Measurements from ENCODE around the gene KCNC1.

KCNC1 gene

DNA sequence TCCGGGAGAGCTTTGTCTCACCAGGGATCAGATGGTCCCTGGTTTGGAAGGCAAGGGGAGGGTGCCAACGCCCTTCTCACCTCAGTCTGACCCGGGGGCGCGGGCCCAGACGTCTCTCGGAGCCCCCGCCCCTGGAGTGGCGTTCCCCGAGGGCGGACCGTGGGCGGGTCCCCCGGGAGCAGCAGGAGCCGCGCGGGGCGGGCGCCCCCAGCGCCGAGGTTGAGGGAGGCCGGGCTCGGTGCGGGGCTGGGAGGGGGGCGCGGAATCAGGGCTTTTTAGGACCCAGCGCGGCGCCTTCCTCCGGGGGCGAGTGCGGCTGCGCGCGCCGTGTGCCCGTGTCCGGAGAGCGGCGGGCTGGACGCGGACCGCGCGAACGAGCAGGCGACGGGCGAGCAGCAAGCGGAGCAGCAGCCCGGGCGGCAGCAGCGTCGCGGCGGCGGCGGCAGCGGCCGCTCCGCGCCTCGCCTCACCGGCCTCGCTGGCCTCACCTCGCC is at the start of gene KCNC1:
Gene KCNC1, plus strand, starts transcription at position 364 of the 494 bp plus-strand sequence. CDS start 1,222 bp downstream, outside the sequence.
- no peak for DNase-seq

DNA sequence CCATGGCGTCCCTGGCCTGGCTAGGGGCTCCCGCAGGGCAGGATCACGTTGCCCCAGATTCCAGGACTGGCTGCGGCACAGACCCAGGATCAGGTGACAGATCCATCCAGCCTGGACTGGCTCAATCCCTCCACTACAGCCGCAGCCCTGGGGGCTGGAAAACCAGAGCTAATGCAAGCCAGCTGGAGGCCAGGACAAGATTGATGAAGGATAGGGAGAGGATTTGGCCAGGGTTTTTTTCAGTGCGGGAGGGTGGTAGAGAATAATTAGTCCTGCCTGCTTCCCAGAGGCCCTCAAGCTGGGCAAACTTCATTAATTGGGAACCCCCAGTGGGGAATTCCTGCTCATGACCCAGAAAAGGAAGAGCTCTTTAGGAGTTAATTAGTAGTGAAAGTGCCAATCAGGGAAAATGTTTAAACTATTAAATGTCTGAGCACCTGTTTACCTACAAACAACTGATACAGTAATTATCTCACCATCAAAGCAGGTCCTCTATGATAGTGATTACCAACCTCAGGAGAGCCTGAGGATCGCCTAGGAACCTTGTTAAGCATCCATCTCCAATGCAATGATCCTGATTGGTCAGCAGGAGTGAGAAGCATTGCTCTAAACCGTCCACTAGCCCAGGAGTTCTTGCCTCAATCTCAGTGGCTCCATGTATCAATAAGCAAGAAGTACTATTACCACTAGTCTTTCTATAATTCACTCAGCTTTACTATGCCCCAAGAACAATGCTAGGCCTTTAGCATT is 48.2 kb upstream of the KCNC1 start:
- DNase-seq, result no peak

DNA sequence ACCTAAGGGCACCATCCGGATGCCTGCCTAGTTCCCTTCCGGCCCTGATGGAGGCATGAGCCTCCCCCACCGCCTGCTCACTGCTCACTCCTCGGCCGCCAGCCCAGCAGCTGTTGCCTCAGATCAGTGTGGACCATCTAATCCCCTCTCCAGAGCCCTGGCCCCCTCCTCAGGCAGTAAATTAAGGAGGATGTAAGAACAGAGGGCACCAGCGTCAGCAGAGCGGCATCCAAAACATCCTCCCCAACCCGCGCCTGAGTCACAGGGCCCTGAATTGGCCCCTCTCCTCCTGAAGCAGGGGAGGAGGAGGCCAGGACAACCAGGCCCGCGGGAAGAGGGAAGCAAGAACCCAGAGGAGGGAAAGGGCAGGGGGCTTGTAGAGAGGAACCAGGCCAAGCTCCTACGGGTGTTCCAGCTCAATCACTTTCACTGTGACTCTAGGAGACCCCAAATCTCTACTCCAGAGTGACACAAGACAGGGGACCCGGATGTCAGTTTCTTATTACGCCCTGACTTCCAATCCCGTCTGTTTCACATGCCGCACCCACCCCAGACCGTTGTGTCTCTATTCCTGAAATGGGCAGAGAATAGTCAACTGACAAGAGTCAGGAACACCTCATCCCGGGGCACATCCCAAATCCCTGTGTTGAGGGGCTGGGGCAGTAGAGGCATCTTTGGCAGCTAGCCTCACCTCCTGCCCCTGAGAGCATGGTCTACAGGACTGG is 46.5 kb upstream of the KCNC1 start:
- no peak for DNase-seq

GRCh38 chr11:17691550-17691949 is 43.0 kb upstream of the KCNC1 start:
- DNase-seq, result no peak

GRCh38 chr11:17691976-17692375 is 42.6 kb upstream of the KCNC1 start:
- DNase-seq, result no peak

DNA sequence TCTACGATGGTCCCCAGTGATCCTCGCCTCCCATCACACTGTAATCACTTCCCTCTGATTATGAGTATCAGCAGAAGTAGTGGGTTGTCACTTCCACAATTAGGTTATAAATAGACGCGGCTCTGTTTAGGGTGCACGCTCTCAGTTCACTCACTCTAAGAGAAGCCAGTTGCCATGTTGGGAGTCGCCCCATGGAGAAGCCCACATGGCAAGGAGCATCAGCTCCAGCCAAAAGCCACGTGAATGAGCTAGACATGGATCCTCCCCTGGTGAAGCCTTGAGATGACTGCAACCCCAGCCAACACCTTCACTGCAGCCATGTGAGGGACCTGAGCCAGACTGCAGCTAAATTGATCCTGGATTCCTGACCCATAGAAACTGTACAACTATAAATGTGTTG is 41.6 kb upstream of the KCNC1 start:
- no peak for DNase-seq

- no peak for DNase-seq
Measured at GRCh38 chr11:17693531-17693930, 41.0 kb upstream of the KCNC1 start.

DNA sequence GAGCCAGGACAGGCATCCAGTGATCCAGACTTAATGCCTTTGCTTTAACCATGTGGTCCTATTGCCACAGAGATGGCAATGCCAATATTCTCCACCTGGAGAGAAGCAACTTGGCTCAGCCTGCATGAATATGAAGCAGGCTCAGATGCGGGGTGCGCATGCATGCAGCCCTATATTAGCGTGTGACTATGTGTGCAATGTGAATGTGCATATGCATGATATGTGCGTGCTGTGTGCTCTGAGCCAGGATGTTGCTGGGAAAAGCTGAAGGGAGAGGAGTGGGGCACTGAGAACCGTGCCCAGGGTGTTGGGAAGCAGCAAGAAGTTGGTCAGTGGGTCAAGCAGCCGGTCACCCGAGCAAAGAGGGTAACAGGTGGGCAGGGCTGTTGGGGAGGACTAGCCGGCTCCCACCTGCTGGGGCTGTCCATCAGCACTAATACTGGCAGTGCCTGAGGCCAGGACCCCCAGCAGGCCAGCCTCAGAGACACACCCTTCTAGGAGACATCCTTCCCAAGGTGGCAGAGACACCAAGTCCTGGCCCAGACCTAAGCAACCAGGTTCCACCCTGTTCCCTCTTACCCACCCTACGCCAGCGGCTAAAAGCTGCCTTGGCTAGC is 40.0 kb upstream of the KCNC1 start:
- DNase-seq, result no peak

- no peak for DNase-seq
Measured at GRCh38 chr11:17695454-17696441, 38.8 kb upstream of the KCNC1 start.

DNA sequence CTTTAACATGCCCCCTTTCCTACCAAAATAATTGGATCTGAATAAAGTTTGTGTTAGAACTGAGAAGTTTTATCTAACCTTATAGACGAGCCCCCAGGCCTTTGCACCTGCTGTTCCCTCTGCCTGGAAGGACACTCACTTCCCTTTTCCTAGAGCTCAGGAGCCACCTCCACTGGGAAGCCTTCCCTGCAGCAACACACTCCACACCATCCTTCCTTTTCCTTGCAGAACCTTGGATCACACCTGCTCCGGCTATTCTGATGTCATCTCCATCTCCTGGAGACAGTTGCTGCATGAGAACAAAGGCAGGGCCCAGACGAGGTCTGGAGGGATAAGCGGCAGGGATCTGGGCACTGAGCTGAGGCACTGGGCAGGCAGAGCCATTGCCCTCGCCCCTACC is 37.8 kb upstream of the KCNC1 start:
- DNase-seq, result no peak

GRCh38 chr11:17697175-17697949 is 37.2 kb upstream of the KCNC1 start:
- no peak for DNase-seq

GRCh38 chr11:17699147-17700114 is 35.1 kb upstream of the KCNC1 start:
- DNase-seq, result no peak

- no peak for DNase-seq
Measured at GRCh38 chr11:17700991-17701390, 33.6 kb upstream of the KCNC1 start.

GRCh38 chr11:17702876-17703275 is 31.7 kb upstream of the KCNC1 start:
- DNase-seq, result no peak

- no peak for DNase-seq
Measured at GRCh38 chr11:17703951-17704350, 30.6 kb upstream of the KCNC1 start.

GRCh38 chr11:17707830-17708229 is 26.8 kb upstream of the KCNC1 start:
- DNase-seq, result no peak

DNA sequence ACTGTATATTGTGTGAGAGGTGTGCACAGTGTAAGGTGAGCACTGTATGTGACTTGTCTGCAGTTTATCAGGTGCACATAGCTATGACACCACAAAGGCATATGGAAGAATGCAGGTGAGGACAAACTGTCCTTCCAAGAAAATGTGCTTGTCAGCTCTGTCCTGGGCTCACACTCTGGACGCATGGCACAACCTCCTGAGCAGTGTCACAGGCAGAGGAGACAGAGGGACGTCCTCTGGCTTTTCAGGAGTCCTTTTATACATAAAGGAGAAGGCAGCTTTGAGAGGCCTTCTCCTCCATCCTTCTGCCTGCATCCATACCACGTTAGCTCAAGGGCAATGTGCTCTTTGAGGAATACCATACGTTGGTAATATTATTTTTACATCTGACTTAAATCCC is 22.7 kb upstream of the KCNC1 start:
- DNase-seq, result no peak

GRCh38 chr11:17713851-17714250 is 20.7 kb upstream of the KCNC1 start:
- no peak for DNase-seq

DNA sequence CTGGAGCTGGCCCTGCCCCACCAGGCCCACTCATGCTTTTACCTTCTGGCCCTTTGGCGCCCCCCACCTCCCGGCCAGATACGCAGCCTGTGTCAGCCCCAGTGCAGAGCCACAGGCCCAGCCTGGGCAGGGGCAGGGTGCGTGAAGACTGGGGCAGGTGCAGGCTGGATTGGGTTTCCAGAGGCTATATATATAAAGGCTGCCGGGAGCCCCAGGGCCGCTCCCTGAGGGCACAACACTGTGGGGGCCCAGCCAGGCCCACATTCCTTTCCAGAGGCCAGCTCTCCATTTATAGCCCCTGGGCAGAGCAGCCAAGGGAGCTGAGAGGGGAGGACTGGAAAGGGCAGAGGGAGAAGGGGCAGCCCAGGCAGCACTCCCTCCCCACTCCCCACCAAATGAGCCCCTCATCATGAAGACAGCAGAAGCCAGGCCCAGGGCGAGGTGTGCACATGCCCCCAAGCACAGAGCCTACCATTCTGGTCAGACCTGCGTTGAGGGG is 20.2 kb upstream of the KCNC1 start:
- no peak for DNase-seq

GRCh38 chr11:17714870-17715269 is 19.7 kb upstream of the KCNC1 start:
- no peak for DNase-seq

Measured in stimulated activated CD4-positive, alpha-beta T cell treated with anti-CD3 and anti-CD28 coated beads, Interleukin-4, amount 100 ng/mL, for 24 hours (primary cell).